H9 (cell line): ENCODE measurements around the gene ARHGAP26. TPM values are rescaled to one million over a fixed set of nuclear protein-coding genes. Genes with fewer than 3 reads are reported as not detected.

Experiments used
- DNase-seq: peaks from one replicate; pipeline ENCODE4 v3.0.0-alpha.2; 2017
- H2AFZ ChIP-seq: one replicate; pipeline ENCODE4 v1.6.1; 2013; ENCODE audit warnings: mild to moderate bottlenecking, low read length, control low read depth, moderate library complexity
- H2AK5ac ChIP-seq: 2 replicates; pipeline ENCODE4 v1.6.1; 2013; ENCODE audit warnings: low read length, control low read depth, mixed read lengths; ENCODE audit not compliant: insufficient read length
- H2BK120ac ChIP-seq: one replicate; pipeline ENCODE4 v1.6.1; 2013; ENCODE audit warnings: low read depth, mild to moderate bottlenecking, low read length, control low read depth, inconsistent platforms; ENCODE audit not compliant: poor library complexity, severe bottlenecking
- H2BK12ac ChIP-seq: 2 replicates; pipeline ENCODE4 v1.6.1; 2013; ENCODE audit warnings: low read length, control low read depth, mixed read lengths, low read depth; ENCODE audit not compliant: insufficient read length
- H2BK15ac ChIP-seq: 2 replicates; pipeline ENCODE4 v1.6.1; 2013; ENCODE audit warnings: low read depth, low read length, control low read depth
- H2BK20ac ChIP-seq: one replicate; pipeline ENCODE4 v1.6.1; 2013; ENCODE audit warnings: low read depth, mild to moderate bottlenecking, low read length, control low read depth, inconsistent platforms; ENCODE audit not compliant: poor library complexity, severe bottlenecking
- H2BK5ac ChIP-seq: 2 replicates; pipeline ENCODE4 v1.6.1; 2013; ENCODE audit warnings: low read length, control low read depth, mixed read lengths; ENCODE audit not compliant: insufficient read length
- H3K14ac ChIP-seq: 2 replicates; pipeline ENCODE4 v1.6.1; 2013; ENCODE audit warnings: low read length, control low read depth; ENCODE audit not compliant: insufficient read depth
- H3K18ac ChIP-seq: 2 replicates; pipeline ENCODE4 v1.6.1; 2013; ENCODE audit warnings: low read depth, mild to moderate bottlenecking, mixed read lengths, low read length, control low read depth; ENCODE audit not compliant: insufficient read length
- H3K23ac ChIP-seq: 2 replicates; pipeline ENCODE4 v1.6.1; 2013; ENCODE audit warnings: low read length, control low read depth, mixed read lengths, low read depth; ENCODE audit not compliant: insufficient read length
- H3K23me2 ChIP-seq: 2 replicates; pipeline ENCODE4 v1.6.1; 2013; ENCODE audit warnings: low read depth, mild to moderate bottlenecking, mixed read lengths, low read length, control low read depth; ENCODE audit not compliant: insufficient read length, poor library complexity, severe bottlenecking
- H3K27ac ChIP-seq: 2 replicates; pipeline ENCODE4 v1.5.1; 2013; ENCODE audit warnings: low read length, control low read depth, mixed read lengths, low read depth; ENCODE audit not compliant: insufficient read length
- H3K27me3 ChIP-seq: 2 replicates; pipeline ENCODE4 v1.6.1; 2013; ENCODE audit warnings: low read length, control low read depth, inconsistent platforms; ENCODE audit not compliant: insufficient read depth
- H3K4ac ChIP-seq: 2 replicates; pipeline ENCODE4 v1.6.1; 2013; ENCODE audit warnings: low read depth, mild to moderate bottlenecking, control low read depth, inconsistent platforms, low read length, moderate library complexity
- H3K4me1 ChIP-seq: 2 replicates; pipeline ENCODE4 v1.6.1; 2013; ENCODE audit warnings: low read length, control low read depth, inconsistent platforms; ENCODE audit not compliant: insufficient read depth
- H3K4me2 ChIP-seq: 2 replicates; pipeline ENCODE4 v1.6.1; 2013; ENCODE audit warnings: low read length, control low read depth, mixed read lengths; ENCODE audit not compliant: insufficient read length, insufficient read depth
- H3K56ac ChIP-seq: 2 replicates; pipeline ENCODE4 v1.6.1; 2013; ENCODE audit warnings: low read depth, mild to moderate bottlenecking, mixed read lengths, low read length, control low read depth; ENCODE audit not compliant: insufficient read length
- H3K79me1 ChIP-seq: 2 replicates; pipeline ENCODE4 v1.6.1; 2013; ENCODE audit warnings: low read depth, mild to moderate bottlenecking, moderate library complexity, low read length, control low read depth, inconsistent platforms; ENCODE audit not compliant: insufficient read depth, poor library complexity, severe bottlenecking
- H3K79me2 ChIP-seq: 2 replicates; pipeline ENCODE4 v1.6.1; 2013; ENCODE audit warnings: low read length, control low read depth, inconsistent platforms; ENCODE audit not compliant: insufficient read depth
- H3K9ac ChIP-seq: 2 replicates; pipeline ENCODE4 v1.6.1; 2013; ENCODE audit warnings: low read length, control low read depth, mixed read lengths; ENCODE audit not compliant: insufficient read length; ENCODE audit errors: extremely low read depth
- H3K9me3 ChIP-seq: one replicate; pipeline ENCODE4 v1.6.1; 2013; ENCODE audit warnings: low read depth, low read length, inconsistent platforms; ENCODE audit not compliant: control insufficient read depth
- H3T11ph ChIP-seq: one replicate; pipeline ENCODE4 v1.6.1; 2013; ENCODE audit warnings: mild to moderate bottlenecking, low read length, control low read depth, inconsistent platforms
- H4K20me1 ChIP-seq: one replicate; pipeline ENCODE4 v1.6.1; 2013; ENCODE audit not compliant: control insufficient read depth, insufficient read length, insufficient read depth
- H4K5ac ChIP-seq: 2 replicates; pipeline ENCODE4 v1.6.1; 2013; ENCODE audit warnings: low read depth, mild to moderate bottlenecking, mixed read lengths, low read length, control low read depth; ENCODE audit not compliant: insufficient read length
- H4K8ac ChIP-seq: replicated peaks from 2 replicates; pipeline ENCODE4 v1.6.1; 2013; ENCODE audit warnings: low read length, control low read depth, mixed read lengths, low read depth; ENCODE audit not compliant: insufficient read length
- H4K91ac ChIP-seq: 2 replicates; pipeline ENCODE4 v1.6.1; 2013; ENCODE audit warnings: low read depth, mild to moderate bottlenecking, moderate library complexity, mixed read lengths, low read length, control low read depth; ENCODE audit not compliant: insufficient read length
- H3K27ac Mint-ChIP-seq, 3 experiments: 2 replicates in 2 of 3; 3 replicates in 1 of 3; pipeline ENCODE4 v1.8.0; 2020 to 2021; ENCODE audit warnings: mixed read lengths in 3 of 3, mild to moderate bottlenecking in 1 of 3, moderate library complexity in 1 of 3
- H3K27me3 Mint-ChIP-seq: 2 replicates; pipeline ENCODE4 v1.8.0; 2021; ENCODE audit warnings: low read depth, mild to moderate bottlenecking, moderate library complexity, mixed read lengths
- H3K36me3 Mint-ChIP-seq, 3 experiments: 2 replicates in 2 of 3; 3 replicates in 1 of 3; pipeline ENCODE4 v1.8.0; 2020 to 2021; ENCODE audit warnings: low read depth in 3 of 3, mixed read lengths in 3 of 3; ENCODE audit not compliant: insufficient read depth in 1 of 3
- H3K4me1 Mint-ChIP-seq, 2 experiments: 2 replicates each; pipeline ENCODE4 v1.8.0; 2020; ENCODE audit warnings: mixed read lengths in 2 of 2
- H3K4me3 Mint-ChIP-seq, 2 experiments: 2 replicates in 1 of 2; 3 replicates in 1 of 2; pipeline ENCODE4 v1.8.0; 2020 to 2021; ENCODE audit warnings: mild to moderate bottlenecking in 2 of 2, mixed read lengths in 2 of 2, moderate library complexity in 1 of 2
- H3K9me3 Mint-ChIP-seq, 2 experiments: 2 replicates in 1 of 2; 3 replicates in 1 of 2; pipeline ENCODE4 v1.8.0; 2020; ENCODE audit warnings: mild to moderate bottlenecking in 2 of 2, mixed read lengths in 2 of 2, moderate library complexity in 1 of 2
- CTCF ChIP-seq: fragments of 200-600 bp; sonication (generic); conservative IDR thresholded peaks from 3 replicates; pipeline ENCODE4 v1.8.0; 2021; ENCODE audit warnings: antibody characterized with exemption, mild to moderate bottlenecking
- WGBS: extraction: QIAGEN DNeasy Blood & Tissue Kit; methylation state at CpG from one replicate; pipeline ENCODE4 v1.1.7; 2013; ENCODE audit warnings: missing lambda C conversion rate, low lambda C conversion rate, mixed read lengths; ENCODE audit not compliant: insufficient read length; ENCODE audit errors: extremely low coverage; 5-methylcytosine and 5-hydroxymethylcytosine counted together
- total RNA-seq: library from RNA; stranded (reverse); gene quantifications from 2 replicates; pipeline ENCODE4 v1.2.1, GENCODE V29; 2021

Gene ARHGAP26
- total RNA-seq, 1 experiment from 2014 or later = 13.8 TPM

- H4K20me1 ChIP-seq = no peaks in the 10 kb centered on the region
- H3K27ac ChIP-seq = no peak overlapping the region
- no peaks in the 10 kb centered on the region for H3K36me3 Mint-ChIP-seq
- H3K9ac ChIP-seq = no peak overlapping the region
- H3K23me2 ChIP-seq = no peaks in the 10 kb centered on the region
- H2BK5ac ChIP-seq = no peak overlapping the region
- H3K18ac ChIP-seq = no peak overlapping the region
- no peak overlapping the region for H3K4ac ChIP-seq
- peak overlapping the region; percentile 35 to 50 (median 36); a peak in 5 of 7 replicates for H3K27ac Mint-ChIP-seq
- H2AFZ ChIP-seq = no peak overlapping the region
- H3K27me3 ChIP-seq = no peaks in the 10 kb centered on the region
- no peak overlapping the region for H3K56ac ChIP-seq
- no peak overlapping the region for H4K5ac ChIP-seq
- no peaks in the 10 kb centered on the region for H3K79me1 ChIP-seq
- DNase-seq = no peak
- no peak overlapping the region for H3T11ph ChIP-seq
- H4K8ac ChIP-seq = no peak overlapping the region
- H3K79me2 ChIP-seq = no peaks in the 10 kb centered on the region
- no peak overlapping the region; the same call in 1 of the 2 replicates for H3K14ac ChIP-seq
- no peak overlapping the region for H3K23ac ChIP-seq
- no peak overlapping the region for H2BK20ac ChIP-seq
- no peak overlapping the region for H2BK15ac ChIP-seq
- no peaks in the 10 kb centered on the region for H3K9me3 ChIP-seq
- peaks cover 9% of the 10 kb centered on the region; the same call in 1 of the 2 replicates for H3K4me1 ChIP-seq
- H2BK12ac ChIP-seq = no peak overlapping the region
- no peak overlapping the region for H4K91ac ChIP-seq
- no peaks in the 10 kb centered on the region; a peak in 2 of 5 replicates for H3K9me3 Mint-ChIP-seq
- no CpG with 5 or more reads among the region's 3 CpGs for WGBS
- no peak overlapping the region for H3K4me3 Mint-ChIP-seq
- H3K4me1 Mint-ChIP-seq = peaks cover 52 to 58% of the 10 kb centered on the region in 2 experiments
- no peak overlapping the region for H2BK120ac ChIP-seq
- H2AK5ac ChIP-seq = no peak overlapping the region
- TF ChIP-seq CTCF = no peak
- H3K27me3 Mint-ChIP-seq = no peaks in the 10 kb centered on the region
- H3K4me2 ChIP-seq = no peak overlapping the region
These were observed 79.3 kb downstream of the ARHGAP26 start for GRCh38 chr5:142849466-142849865.
